NCI-H146 treated with DMSO at 0.1 percent for 48 hours (cell line): Measurements from ENCODE around the gene ABCA4.

Source experiments
- DNase-seq: peaks from one replicate; lab custom pipeline; 2025; ENCODE audit not compliant: unreplicated experiment; lab: John Stamatoyannopoulos, UW

Gene ABCA4

GRCh38 chr1:94105581-94105952 lies 15.4 kb downstream of the ABCA4 start:
- no peak for DNase-seq

- no peak for DNase-seq
Measured at GRCh38 chr1:94104776-94105580, 16.0 kb downstream of the ABCA4 start.

- DNase-seq: no peak
Measured at GRCh38 chr1:94104127-94104684, 16.7 kb downstream of the ABCA4 start.

- DNase-seq: no peak
Measured at GRCh38 chr1:94103608-94104007, 17.3 kb downstream of the ABCA4 start.

- DNase-seq: no peak
Measured at GRCh38 chr1:94101613-94102525, 19.1 kb downstream of the ABCA4 start.

- no peak for DNase-seq
Measured at GRCh38 chr1:94100785-94101612, 19.9 kb downstream of the ABCA4 start.

- no peak for DNase-seq
Measured at GRCh38 chr1:94100129-94100784, 20.7 kb downstream of the ABCA4 start.

GRCh38 chr1:94099303-94099702 lies 21.6 kb downstream of the ABCA4 start:
- DNase-seq: no peak

GRCh38 chr1:94098585-94099111 lies 22.3 kb downstream of the ABCA4 start:
- no peak for DNase-seq

GRCh38 chr1:94096797-94097549 lies 24.0 kb downstream of the ABCA4 start:
- no peak for DNase-seq

- DNase-seq: no peak
Measured at GRCh38 chr1:94095744-94096469, 25.0 kb downstream of the ABCA4 start.

- DNase-seq: no peak
Measured at GRCh38 chr1:94095112-94095637, 25.8 kb downstream of the ABCA4 start.

- no peak for DNase-seq
Measured at GRCh38 chr1:94094469-94095111, 26.4 kb downstream of the ABCA4 start.

- DNase-seq: no peak
Measured at GRCh38 chr1:94093996-94094395, 27.0 kb downstream of the ABCA4 start.

- DNase-seq: no peak
Measured at GRCh38 chr1:94093396-94093795, 27.6 kb downstream of the ABCA4 start.

- no peak for DNase-seq
Measured at GRCh38 chr1:94092210-94092613, 28.7 kb downstream of the ABCA4 start.

- DNase-seq: no peak
Measured at GRCh38 chr1:94090761-94091160, 30.2 kb downstream of the ABCA4 start.

- DNase-seq: no peak
Measured at GRCh38 chr1:94087193-94087592, 33.8 kb downstream of the ABCA4 start.
